LNCaP clone FGC (cell line): Measurements from ENCODE around the gene TACR3.
"Not testable (repeated sequence)": the region's sequence is repeated elsewhere in the genome, so short reads cannot be mapped to it uniquely, and the experiment has no call there.

Source experiments
- DNase-seq: peaks from one replicate; pipeline ENCODE4 v3.0.0-alpha.2; 2011; ENCODE audit warnings: low read depth
- H3K4me3 ChIP-seq: 2 replicates; pipeline ENCODE4 v1.5.1; 2011; ENCODE audit warnings: mild to moderate bottlenecking, low read depth, low read length, control low read depth
- TF ChIP-seq, protein P1 (sequence below): IDR thresholded peaks from 2 replicates; pipeline ENCODE4 v1.5.1; 2012; ENCODE audit warnings: mild to moderate bottlenecking; ENCODE audit not compliant: control insufficient read depth, insufficient read depth; ENCODE audit errors: extremely low read depth

Gene TACR3

DNA sequence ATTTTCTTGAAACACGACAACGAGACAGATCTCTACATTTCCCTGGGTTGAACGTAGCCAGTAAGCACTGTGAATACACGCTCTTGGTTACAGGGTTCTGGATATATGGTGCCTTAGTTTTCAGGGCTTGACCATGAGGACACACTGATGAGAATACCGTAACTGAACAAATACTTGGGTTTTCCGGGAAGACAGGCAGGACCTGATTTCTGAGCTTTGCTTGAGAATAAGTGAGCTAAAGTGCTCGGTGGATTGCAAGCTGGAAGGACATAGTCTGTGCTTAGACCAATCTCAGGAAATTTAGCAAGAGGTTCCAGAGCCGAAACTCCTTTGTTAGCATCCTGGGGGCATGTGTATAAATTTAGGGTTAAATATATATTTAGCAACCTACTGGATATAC is 876 bp upstream of the TACR3 start:
- H3K4me3 ChIP-seq = no peak overlapping the region
- TF ChIP-seq, protein P1, sequence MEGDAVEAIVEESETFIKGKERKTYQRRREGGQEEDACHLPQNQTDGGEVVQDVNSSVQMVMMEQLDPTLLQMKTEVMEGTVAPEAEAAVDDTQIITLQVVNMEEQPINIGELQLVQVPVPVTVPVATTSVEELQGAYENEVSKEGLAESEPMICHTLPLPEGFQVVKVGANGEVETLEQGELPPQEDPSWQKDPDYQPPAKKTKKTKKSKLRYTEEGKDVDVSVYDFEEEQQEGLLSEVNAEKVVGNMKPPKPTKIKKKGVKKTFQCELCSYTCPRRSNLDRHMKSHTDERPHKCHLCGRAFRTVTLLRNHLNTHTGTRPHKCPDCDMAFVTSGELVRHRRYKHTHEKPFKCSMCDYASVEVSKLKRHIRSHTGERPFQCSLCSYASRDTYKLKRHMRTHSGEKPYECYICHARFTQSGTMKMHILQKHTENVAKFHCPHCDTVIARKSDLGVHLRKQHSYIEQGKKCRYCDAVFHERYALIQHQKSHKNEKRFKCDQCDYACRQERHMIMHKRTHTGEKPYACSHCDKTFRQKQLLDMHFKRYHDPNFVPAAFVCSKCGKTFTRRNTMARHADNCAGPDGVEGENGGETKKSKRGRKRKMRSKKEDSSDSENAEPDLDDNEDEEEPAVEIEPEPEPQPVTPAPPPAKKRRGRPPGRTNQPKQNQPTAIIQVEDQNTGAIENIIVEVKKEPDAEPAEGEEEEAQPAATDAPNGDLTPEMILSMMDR = no peak
- DNase-seq = no peak

DNA sequence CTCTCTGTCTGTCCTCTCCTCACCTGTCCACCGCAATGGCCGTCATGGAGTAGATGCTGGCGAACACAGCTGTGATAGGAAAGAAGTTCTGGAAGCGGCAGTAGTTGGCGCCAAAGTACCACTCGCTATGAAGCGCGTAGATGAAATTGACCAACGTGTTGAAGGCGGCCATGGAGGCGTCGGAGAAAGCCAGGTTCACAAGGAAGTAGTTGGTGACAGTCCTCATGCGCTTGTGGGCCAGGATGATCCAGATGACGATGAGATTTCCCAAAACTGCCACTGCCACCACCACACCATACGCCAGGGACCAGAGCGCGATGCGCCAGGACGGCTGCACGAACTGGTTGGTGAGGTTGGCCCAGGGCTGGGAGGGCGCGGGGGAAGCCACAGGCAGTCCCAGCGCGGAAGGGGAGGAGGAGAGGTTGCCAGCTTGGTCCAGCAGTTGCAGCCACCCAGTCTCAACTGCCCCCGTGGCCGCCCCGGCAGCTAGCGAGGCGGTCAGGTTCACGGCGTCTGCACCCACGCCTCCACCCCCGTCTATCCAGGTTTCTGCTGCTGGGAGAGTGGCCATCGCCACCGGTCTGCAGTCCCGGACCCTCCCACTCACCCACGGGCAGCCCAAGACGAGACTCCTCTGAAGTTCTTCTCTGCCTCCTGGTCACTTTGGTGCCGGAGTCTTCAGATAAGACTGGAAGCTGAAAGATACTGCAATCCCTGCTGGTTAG is 518 bp downstream of the TACR3 start:
- no peak overlapping the region for H3K4me3 ChIP-seq
- DNase-seq = no peak
- TF ChIP-seq, protein P1 = no peak

- DNase-seq = no peak
- H3K4me3 ChIP-seq = no peak overlapping the region
- TF ChIP-seq, protein P1 = no peak
These were observed 27.2 kb downstream of the TACR3 start for GRCh38 chr4:103692615-103693014.

DNA sequence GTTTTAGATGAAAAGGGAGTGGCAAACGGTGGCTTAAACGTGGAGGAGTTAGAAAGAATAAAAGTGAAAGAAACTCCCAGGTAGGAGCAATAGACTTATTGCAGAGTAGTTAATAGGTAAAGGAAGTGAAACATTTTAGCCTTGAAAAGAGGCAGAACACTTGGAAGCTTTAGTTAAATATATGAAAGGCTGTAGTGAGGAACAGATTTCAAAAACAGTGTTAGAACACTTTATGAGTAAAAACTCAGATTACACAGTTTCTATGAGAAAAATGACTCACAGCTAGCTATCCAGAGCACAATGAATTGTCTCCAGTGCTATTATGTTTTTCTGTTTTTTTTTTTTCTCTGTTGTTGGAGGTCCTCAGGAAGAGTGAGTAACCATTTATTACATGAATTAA is 45.8 kb downstream of the TACR3 start:
- no peak overlapping the region for H3K4me3 ChIP-seq
- DNase-seq = no peak
- TF ChIP-seq, protein P1 = no peak

DNA sequence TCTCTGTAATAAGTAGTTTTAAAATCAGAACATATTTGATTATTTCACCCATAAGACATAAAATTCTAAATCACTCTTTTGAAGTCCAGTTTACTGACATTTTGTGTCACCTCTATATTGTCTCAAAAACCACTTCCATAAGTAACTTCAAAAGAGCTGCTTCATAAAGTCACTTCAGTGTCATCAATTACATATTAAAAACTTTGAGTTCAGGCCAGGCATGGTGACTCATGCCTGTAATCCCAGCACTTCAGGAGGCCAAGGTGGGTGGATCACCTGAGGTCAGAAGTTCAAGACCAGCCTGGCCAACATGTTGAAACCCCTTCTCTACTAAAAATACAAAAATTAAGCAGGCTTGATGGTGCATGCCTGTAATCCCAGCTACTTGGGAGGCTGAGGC is 53.0 kb downstream of the TACR3 start:
- DNase-seq, H3K4me3 ChIP-seq: not testable (repeated sequence)

DNA sequence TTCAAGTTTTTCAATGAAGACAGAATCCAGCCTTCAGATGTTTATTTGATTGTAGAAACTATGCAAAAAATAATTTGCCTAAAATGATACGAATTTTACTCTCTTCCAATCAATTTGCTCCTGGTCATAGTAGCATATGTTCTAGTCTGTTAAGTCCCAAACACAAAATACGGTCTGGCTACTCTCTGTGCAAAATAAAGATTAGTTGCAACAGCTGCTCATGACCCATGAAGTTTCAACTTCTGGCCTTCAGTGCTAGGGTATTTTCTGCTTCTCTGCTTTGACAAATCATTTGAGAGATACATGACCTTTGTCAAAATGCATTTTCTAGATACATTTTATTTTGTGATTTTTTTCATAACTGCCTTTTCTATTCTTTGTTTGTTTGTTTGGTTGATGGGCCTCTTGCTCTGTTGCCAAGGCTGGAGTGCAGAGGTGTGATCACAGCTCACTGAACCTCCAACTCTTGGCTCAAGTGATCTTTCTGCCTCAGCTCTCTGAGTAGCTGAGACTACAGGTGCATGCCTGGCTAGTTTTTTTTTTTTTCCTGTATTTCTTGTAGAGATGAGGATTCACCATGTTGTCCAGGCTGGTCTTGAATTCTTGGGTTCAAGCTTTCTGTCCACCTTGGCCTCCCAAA is 55.2 kb downstream of the TACR3 start:
- no peak for DNase-seq
- no peak overlapping the region for H3K4me3 ChIP-seq
- TF ChIP-seq, protein P1 = no peak

DNA sequence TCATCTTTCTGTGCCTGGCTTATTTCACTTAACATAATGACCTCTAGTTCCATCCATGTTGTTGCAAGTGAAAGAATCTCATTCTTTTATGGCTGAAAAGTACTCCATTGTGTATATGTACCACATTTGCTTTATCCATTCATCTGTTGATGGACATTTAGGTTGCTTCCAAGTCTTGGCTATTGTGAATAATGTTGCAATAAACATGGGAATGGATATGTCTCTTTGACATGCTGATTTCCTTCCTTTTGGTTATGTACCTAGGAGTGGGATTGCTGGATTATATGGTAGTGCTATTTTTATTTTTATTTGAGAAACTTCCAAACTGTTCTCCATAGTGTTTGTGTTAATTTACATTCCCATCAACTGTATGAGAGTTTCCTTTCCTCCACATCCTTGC is 71.2 kb downstream of the TACR3 start:
- no peak for DNase-seq
- H3K4me3 ChIP-seq = no peak overlapping the region
- TF ChIP-seq, protein P1 = no peak
